Right lobe of liver (tissue), 6 donors: Measurements from ENCODE around the gene SMIM23. TPM values are rescaled to one million over a fixed set of nuclear protein-coding genes. Genes with fewer than 3 reads are reported as not detected.

Experiments
- ATAC-seq, 4 donors: fragments of 200-7000 bp; cut with Tn5 transposase; one replicate each; pipeline ENCODE4 v1.9.1; 2020; ENCODE audit warnings: mild to moderate bottlenecking in 4 of 4, moderate library complexity in 4 of 4
- DNase-seq, 3 donors: peaks; one replicate each; pipeline ENCODE4 v3.0.0-alpha.2; 2020
- H3K27ac ChIP-seq, 3 donors: fragments of 200-600 bp; one replicate each; pipeline ENCODE4 v1.8.0; 2022
- H3K27me3 ChIP-seq, 2 donors: fragments of 200-600 bp; one replicate each; pipeline ENCODE4 v1.8.0; 2022
- H3K36me3 ChIP-seq, 4 donors: fragments of 200-600 bp; sonication (generic) in 1 of 4; one replicate each; pipeline versions ENCODE4 v1.5.1 to v1.8.0; 2017 to 2022; ENCODE audit warnings: control low read depth in 1 of 4
- H3K4me1 ChIP-seq, 4 donors: fragments of 200-600 bp; sonication (generic) in 1 of 4; one replicate each; pipeline versions ENCODE4 v1.5.1 to v1.8.0; 2017 to 2022; ENCODE audit warnings: control low read depth in 1 of 4
- H3K4me3 ChIP-seq, 3 donors: fragments of 200-600 bp; one replicate each; pipeline ENCODE4 v1.8.0; 2022
- H3K9me3 ChIP-seq, 4 donors: fragments of 200-600 bp; sonication (generic) in 1 of 4; one replicate each; pipeline versions ENCODE4 v1.5.1 to v1.8.0; 2017 to 2022; ENCODE audit warnings: control low read depth in 1 of 4
- CTCF ChIP-seq, 4 donors: fragments of 200-600 bp in 3 of 4; fragments of 450-650 bp in 1 of 4; IDR thresholded peaks; one replicate each; pipeline versions ENCODE4 v1.5.1 to v1.8.0; 2016 to 2022; ENCODE audit warnings: antibody characterized with exemption in 4 of 4, mild to moderate bottlenecking in 2 of 4
- POLR2A ChIP-seq: fragments of 450-650 bp; IDR thresholded peaks from one replicate; pipeline ENCODE4 v1.6.1; 2017; ENCODE audit warnings: antibody characterized with exemption, mild to moderate bottlenecking
- WGBS: methylation state at CpG from one replicate; pipeline ENCODE4 v1.1.6; 2018; ENCODE audit warnings: low coverage, low lambda C conversion rate; ENCODE audit not compliant: insufficient coverage; ENCODE audit errors: missing lambda C conversion rate; 5-methylcytosine and 5-hydroxymethylcytosine counted together
- intact Hi-C, 2 donors: fragments of 100-400 bp; cut with DNase I; formaldehyde crosslinking; loops; one replicate each; pipeline versions ENCODE4 v1.11.2 to v1.14.1; 2022
- total RNA-seq, 6 experiments: library from RNA; depleted of rRNA in 2 of 6; stranded (reverse); fragments of >200 nt in 2 of 6; fragmentation: NEBNext Ultra II Directional in 3 of 6; extraction: Animal tissue kit (Norgen Biotek cat#: 25700) in 3 of 6; gene quantifications; one replicate each; pipeline versions ENCODE4 v1.1.0 to v1.2.4, GENCODE V29; 2016 to 2023
- donor health status: DM: no; HTN: yes; CAD: no.
- donor health status: DM: no; HTN: no; CAD: no.
- donor health status: DM: no; HTN: no; CAD: no.
- donor health status: DM: no; HTN: yes; CAD: no.
- donor health status: DM: no; HTN: yes; CAD: no.

The SMIM23 gene
- total RNA-seq, 6 experiments from 2014 or later: not detected

GRCh38 chr5:171830686-171831085, 45.1 kb downstream of the SMIM23 start:
- Histone ChIP-seq H3K4me1 (no peaks in the 10 kb centered on the region), H3K4me3 (no peak overlapping the region), H3K27me3 (no peaks in the 10 kb centered on the region), H3K36me3 (no peaks in the 10 kb centered on the region), H3K9me3 (no peaks in the 10 kb centered on the region), H3K27ac (no peak overlapping the region)
- ATAC-seq: no peak
- TF ChIP-seq CTCF (IDR thresholded peaks at IDR 0.05) (no peak), POLR2A (no peak)
- no peak for DNase-seq
- 69% methylated on average over 1 of the region's 1 CpG for WGBS
- intact Hi-C loops: no loop called here

GRCh38 chr5:171832775-171833174, 47.2 kb downstream of the SMIM23 start:
- TF ChIP-seq CTCF (IDR thresholded peaks at IDR 0.05): no peak
- TF ChIP-seq POLR2A: no peak
- H3K9me3 ChIP-seq: no peaks in the 10 kb centered on the region
- intact Hi-C loops: no loop called here
- H3K36me3 ChIP-seq: no peaks in the 10 kb centered on the region
- DNase-seq: no peak
- H3K27me3 ChIP-seq: no peaks in the 10 kb centered on the region
- 45% methylated on average over 2 of the region's 2 CpGs for WGBS
- H3K4me1 ChIP-seq: no peaks in the 10 kb centered on the region
- ATAC-seq: no peak
- H3K4me3 ChIP-seq: no peak overlapping the region
- H3K27ac ChIP-seq: no peak overlapping the region

GRCh38 chr5:171834461-171834860, 48.8 kb downstream of the SMIM23 start:
- H3K9me3 ChIP-seq: no peaks in the 10 kb centered on the region
- ATAC-seq: no peak
- H3K4me3 ChIP-seq: no peak overlapping the region
- H3K27me3 ChIP-seq: no peaks in the 10 kb centered on the region
- no peak for DNase-seq
- intact Hi-C loops: no loop called here
- WGBS: 63% methylated on average over 2 of the region's 2 CpGs
- no peaks in the 10 kb centered on the region for H3K4me1 ChIP-seq
- no peaks in the 10 kb centered on the region for H3K36me3 ChIP-seq
- no peak overlapping the region for H3K27ac ChIP-seq
- TF ChIP-seq POLR2A (no peak), CTCF (IDR thresholded peaks at IDR 0.05) (no peak)

- TF ChIP-seq CTCF (IDR thresholded peaks at IDR 0.05) (no peak), POLR2A (no peak)
- H3K9me3 ChIP-seq: no peaks in the 10 kb centered on the region
- H3K4me1 ChIP-seq: no peaks in the 10 kb centered on the region
- H3K27ac ChIP-seq: no peak overlapping the region
- ATAC-seq (no peak), DNase-seq (no peak)
- intact Hi-C loops: no loop called here
- no peaks in the 10 kb centered on the region for H3K27me3 ChIP-seq
- H3K36me3 ChIP-seq: no peaks in the 10 kb centered on the region
- 71% methylated on average over 7 of the region's 7 CpGs for WGBS
- no peak overlapping the region for H3K4me3 ChIP-seq
Measured at GRCh38 chr5:171835066-171835465, 49.4 kb downstream of the SMIM23 start.

GRCh38 chr5:171837522-171837921, 51.9 kb downstream of the SMIM23 start:
- no peaks in the 10 kb centered on the region for H3K9me3 ChIP-seq
- no peak overlapping the region for H3K27ac ChIP-seq
- ATAC-seq (no peak), DNase-seq (no peak)
- TF ChIP-seq CTCF (IDR thresholded peaks at IDR 0.05): no peak
- TF ChIP-seq POLR2A: no peak
- intact Hi-C loops: no loop called here
- H3K27me3 ChIP-seq: no peaks in the 10 kb centered on the region
- no peaks in the 10 kb centered on the region for H3K4me1 ChIP-seq
- H3K36me3 ChIP-seq: no peaks in the 10 kb centered on the region
- no peak overlapping the region for H3K4me3 ChIP-seq
